GM10847 (cell line): Measurements from ENCODE around the gene GATM.
A peak's percentile ranks its signal among the peaks of the same experiment; 100 is the strongest.

ENCODE experiments used
- POLR2A ChIP-seq: IDR thresholded peaks from 2 replicates; pipeline ENCODE4 v1.6.1; 2011; ENCODE audit not compliant: insufficient read length; ENCODE audit errors: extremely low read depth

GATM gene

DNA sequence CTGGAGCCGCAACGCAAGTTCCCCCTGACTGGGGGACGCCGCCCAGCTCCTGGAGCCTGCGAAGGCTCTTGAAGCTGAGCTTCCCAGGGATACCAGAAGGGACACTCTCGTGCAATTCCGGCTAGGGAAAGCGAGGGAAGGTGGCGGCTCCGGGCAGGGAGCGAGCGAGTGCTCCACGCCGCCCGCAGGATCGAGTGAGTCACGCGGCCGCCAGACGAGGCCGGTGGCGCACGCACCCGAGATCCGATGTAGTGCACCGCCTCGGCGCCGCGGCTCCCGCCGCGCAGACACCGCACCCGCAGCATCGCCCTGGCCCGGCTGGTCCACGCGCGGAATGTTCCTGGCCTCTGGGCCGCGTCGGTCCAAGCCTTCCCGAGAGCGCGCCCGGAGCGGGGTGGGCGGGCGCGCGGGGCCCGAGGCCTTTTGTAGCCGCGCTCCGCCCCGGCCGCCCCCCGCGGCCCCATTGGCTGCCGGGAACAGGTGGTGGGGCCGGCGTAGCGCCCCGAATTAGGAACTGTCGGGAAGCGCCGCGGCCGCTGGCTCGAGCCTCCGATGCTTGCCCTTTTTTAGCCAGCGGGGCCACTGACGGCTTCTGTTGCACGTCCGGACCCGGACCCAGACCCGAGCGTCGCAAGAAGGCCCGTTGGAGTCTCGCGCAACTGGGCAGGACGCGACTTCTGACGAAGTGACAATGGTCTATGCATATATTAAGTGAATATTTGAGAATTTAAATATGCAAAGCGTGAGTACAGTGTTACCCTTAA, at the start of gene GATM:
TSS of gene GATM (minus strand) at position 396 of the 764 bp plus-strand sequence. CDS start at position 305, 91 bp downstream.
- peak; percentile 87 for TF ChIP-seq POLR2A

DNA sequence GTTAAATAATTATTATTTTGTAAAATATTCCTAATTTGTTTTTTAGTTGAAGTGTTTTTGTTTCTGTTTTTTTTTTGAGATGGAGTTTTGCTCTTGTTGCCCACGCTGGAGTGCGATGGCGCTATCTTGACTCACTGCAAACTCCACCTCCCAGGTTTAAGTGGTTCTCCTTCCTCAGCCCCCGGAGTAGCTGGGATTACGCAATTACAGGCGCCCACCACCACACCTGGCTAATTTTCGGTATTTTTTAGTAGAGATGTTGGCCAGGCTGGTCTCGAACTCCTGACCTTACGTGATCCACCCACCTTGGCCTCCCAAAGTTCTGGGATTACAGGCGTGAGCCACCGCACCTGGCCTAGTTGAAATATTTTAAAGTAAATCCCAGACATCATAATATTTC, 48.7 kb upstream of the GATM start:
- TF ChIP-seq POLR2A: no peak

DNA sequence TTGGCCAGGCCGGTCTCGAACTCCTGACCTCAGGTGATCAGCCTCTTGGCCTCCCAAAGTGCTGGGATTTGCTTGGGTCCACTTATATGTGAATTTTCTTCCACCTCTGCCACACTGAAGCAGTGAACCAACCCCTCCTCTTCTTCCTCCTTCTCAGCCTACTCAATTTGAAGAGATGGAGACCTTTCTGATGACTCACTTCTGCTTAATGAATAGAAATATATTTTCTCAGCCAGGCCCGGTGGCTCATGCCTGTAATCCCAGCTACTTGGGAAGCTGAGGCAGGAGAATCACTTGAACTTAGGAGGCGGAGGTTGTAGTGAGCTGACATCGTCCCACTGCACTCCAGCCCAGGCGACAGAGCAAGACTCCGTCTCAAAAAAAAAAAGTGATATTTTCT, 46.8 kb upstream of the GATM start:
- TF ChIP-seq POLR2A: no peak

GRCh38 chr15:45424429-45424828, 46.1 kb upstream of the GATM start:
- no peak for TF ChIP-seq POLR2A

- TF ChIP-seq POLR2A: no peak
These were observed 39.1 kb upstream of the GATM start for GRCh38 chr15:45417303-45417950.

DNA sequence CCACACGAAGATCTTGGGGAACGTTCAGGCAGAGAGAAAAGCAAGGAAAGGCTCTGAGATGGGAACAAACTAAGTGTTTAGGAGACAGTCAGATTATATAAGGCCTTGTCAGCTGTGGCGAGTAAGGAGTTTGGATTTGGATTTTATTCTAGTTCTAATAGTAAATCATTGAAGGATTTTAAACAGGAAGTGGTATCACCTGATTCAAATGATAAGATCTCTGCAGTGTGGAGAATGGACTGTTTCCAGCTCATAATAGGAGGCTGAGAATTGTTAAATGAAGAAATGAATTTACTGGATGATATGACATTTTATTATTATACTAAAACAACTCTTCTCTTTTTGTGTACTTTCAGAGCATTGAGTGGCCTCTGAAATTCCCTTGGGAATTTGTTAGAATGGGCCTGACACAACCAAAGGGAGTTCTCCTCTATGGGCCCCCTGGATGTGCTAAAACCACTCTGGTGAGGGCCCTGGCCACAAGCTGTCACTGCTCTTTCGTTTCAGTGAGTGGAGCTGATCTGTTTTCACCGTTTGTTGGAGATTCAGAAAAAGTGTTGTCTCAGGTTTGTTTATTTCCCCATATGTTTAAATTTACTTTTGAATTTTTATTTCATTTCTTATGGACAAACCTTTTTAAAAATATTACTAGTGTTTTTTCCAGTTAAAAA, 36.0 kb upstream of the GATM start:
- no peak for TF ChIP-seq POLR2A

GRCh38 chr15:45409596-45409995, 31.3 kb upstream of the GATM start:
- TF ChIP-seq POLR2A: no peak

DNA sequence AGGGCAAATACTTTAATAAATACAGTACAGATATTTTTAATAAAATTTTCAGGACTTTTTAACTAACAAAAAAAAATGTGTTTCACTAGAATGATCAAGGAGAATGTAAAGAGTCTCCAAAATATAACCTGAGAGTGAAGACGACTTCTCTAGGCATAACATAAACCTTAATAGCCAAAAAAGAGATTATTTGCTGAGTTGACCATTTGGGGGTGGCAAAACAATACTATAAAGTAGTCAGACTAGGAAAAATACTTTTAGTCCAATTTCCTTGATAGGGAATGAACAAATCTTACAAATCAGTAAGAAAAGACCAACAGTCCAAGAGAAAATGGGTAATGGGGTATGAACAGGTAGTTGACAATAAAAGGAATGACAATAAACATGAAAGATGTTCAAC, 29.4 kb upstream of the GATM start:
- TF ChIP-seq POLR2A: no peak

DNA sequence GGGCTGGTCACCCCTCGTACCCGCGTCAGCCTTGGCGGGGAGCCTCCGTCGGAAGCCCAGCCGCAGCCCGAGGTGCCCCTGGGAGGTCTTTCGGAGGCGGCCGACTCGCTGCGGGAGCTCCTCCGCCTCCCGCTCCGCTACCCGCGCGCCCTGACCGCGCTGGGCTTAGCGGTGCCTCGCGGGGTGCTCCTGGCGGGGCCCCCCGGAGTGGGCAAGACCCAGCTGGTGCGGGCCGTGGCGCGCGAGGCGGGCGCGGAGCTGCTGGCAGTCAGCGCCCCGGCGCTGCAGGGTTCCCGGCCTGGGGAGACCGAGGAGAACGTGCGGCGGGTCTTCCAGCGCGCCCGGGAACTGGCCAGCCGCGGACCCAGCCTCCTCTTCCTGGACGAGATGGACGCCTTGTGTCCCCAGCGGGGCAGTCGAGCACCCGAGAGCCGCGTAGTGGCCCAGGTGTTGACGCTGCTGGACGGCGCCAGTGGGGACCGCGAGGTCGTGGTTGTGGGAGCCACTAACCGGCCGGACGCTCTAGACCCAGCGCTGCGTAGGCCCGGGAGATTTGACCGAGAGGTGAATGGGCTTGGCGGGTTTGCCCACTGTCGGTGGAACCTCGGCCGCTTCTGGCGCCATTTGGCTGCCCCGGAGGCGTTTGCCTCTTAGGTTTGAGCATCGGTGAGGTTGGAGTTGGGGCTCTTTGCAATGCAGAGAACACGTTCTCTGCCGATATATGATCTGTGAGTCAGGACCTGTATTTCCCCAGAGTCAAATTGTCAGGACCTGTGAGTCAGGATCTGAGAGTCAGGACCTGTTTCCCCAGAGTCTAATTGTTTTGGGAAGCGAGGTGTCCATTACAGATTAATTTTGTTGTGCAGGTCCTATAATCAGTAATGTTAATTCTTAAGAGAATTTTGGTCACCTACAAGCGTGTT, 24.9 kb upstream of the GATM start:
- no peak for TF ChIP-seq POLR2A

DNA sequence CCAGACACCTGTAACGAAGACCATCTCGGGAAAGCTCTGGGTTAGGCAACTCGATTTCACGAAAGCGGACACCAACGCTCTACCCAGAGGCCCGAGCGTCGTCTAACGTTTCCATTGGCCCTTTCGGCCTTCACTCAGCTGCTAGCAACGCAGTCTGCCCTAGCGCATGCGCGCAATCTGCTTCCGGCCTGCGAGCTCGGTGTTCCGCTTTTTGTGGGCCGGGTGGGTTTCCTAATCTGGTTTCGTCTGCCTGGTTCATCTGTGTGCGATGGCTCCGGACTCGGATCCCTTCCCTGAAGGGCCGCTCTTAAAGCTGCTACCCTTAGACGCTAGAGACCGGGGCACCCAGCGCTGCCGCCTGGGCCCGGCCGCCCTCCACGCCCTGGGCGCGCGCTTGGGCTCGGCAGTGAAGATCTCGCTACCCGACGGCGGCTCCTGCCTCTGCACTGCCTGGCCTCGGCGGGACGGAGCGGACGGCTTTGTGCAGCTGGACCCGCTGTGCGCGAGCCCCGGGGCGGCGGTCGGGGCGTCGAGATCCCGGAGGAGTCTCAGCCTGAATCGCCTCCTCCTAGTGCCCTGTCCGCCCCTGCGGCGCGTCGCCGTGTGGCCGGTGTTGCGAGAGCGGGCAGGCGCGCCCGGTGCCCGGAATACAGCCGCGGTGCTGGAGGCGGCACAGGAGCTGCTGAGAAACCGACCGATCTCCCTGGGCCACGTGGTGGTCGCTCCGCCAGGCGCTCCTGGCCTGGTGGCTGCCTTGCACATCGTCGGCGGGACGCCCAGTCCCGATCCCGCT, 24.0 kb upstream of the GATM start:
- peak; percentile 83 for TF ChIP-seq POLR2A

GRCh38 chr15:45401665-45402161, 23.4 kb upstream of the GATM start:
- no peak for TF ChIP-seq POLR2A

DNA sequence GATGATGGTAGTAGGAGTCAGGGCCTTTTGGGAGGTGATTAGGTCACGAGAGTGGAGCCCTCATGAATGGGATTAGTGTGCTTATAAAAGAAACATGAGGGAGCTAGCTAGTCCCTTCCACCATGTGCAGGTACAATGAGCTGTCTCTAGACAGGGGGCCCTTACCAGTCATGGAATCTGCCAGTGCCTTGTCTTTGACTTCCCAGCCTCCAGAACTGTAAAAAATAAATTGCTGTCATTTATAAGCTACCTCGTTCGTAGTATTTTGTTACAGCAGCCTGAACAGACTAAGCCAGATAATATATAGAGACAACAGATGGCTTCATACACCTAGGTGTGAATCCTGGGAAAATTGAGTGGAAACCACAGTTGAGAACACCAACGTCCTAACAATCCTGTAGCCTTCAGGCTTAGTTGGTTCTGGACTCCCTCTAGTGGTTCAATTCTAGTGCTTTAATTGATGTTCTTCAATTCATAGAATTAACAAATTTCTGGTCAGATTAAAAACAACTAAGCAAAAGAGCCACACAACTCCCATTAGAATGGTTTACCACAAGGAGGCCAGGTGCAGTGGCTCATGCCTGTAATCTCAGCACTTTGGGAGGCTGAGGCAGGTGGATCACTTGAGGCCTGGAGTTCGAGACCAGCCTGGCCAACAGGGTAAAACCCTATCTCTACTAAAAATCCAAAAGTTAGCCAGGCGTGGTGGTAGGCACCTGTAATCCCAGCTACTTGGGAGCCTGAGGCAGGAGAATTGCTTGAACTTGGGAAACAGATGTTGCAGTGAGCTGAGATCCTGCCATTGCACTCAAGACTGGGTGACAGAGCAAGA, 21.3 kb upstream of the GATM start:
- TF ChIP-seq POLR2A: no peak

- no peak for TF ChIP-seq POLR2A
These were observed 18.8 kb upstream of the GATM start for GRCh38 chr15:45397116-45397665.
